ENCODE results near the gene FGD5.

Gene FGD5

DNA sequence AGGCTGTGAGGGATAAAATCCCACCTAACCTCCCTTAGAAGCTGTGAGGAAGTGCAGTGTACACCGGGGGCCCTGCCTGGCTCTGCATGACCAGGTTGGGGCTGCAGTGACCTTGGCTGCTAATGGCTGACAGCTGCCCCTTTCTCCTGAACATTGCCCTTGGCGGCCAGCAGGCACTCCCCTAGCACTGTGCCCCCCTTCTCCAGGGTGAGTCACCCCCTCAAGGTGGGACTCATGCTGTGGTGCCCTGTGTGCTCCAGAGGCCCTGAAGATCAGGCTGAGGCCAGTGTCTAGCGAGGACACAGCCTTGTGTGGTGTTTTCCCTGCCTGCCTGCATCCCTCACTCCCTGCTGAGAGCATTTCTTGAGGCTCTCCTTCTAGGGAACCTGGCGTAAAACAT, 21.0 kb upstream of the FGD5 start:
- TF ChIP-seq, protein P1, sequence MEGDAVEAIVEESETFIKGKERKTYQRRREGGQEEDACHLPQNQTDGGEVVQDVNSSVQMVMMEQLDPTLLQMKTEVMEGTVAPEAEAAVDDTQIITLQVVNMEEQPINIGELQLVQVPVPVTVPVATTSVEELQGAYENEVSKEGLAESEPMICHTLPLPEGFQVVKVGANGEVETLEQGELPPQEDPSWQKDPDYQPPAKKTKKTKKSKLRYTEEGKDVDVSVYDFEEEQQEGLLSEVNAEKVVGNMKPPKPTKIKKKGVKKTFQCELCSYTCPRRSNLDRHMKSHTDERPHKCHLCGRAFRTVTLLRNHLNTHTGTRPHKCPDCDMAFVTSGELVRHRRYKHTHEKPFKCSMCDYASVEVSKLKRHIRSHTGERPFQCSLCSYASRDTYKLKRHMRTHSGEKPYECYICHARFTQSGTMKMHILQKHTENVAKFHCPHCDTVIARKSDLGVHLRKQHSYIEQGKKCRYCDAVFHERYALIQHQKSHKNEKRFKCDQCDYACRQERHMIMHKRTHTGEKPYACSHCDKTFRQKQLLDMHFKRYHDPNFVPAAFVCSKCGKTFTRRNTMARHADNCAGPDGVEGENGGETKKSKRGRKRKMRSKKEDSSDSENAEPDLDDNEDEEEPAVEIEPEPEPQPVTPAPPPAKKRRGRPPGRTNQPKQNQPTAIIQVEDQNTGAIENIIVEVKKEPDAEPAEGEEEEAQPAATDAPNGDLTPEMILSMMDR (IDR thresholded peaks at IDR 0.05; ENCODE audit: extremely low read depth, insufficient read depth, missing control alignments): no peak
- DNase-seq (ENCODE audit: low spot score): no peak
- in situ Hi-C loops (cut with MboI; ENCODE audit: low pct_unique_long_range_greater_than_20kb, low sequenced_read_pairs, unreplicated experiment): loop anchor here (10.0 kb wide), 1 partner anchor 127 kb away; no protein-coding TSS in a partner anchor

DNA sequence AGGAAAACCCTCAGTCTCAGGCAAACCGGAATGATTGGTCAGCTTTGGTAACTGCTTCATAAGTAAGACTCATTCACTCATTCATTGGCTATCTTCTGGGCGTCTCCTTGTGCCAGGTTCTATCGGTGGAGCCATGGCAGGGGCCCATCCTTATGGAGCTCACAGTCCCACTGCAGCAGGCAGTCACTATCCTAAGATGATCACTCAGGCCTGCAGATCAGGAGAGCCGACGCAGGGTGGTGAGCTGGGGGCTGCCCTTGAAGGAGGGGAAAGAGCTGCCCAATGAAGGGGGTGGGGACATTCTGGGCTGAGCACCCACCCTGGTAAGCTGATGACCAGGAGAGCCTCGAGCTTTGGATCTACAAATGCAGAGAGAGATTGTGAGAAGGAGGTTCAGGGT, 20.5 kb upstream of the FGD5 start:
- DNase-seq (ENCODE audit: low spot score): no peak
- TF ChIP-seq, protein P1 (IDR thresholded peaks at IDR 0.05; ENCODE audit: extremely low read depth, insufficient read depth, missing control alignments): no peak
- in situ Hi-C loops (cut with MboI; ENCODE audit: low pct_unique_long_range_greater_than_20kb, low sequenced_read_pairs, unreplicated experiment): loop anchor here (10.0 kb wide), 1 partner anchor 127 kb away; no protein-coding TSS in a partner anchor

DNA sequence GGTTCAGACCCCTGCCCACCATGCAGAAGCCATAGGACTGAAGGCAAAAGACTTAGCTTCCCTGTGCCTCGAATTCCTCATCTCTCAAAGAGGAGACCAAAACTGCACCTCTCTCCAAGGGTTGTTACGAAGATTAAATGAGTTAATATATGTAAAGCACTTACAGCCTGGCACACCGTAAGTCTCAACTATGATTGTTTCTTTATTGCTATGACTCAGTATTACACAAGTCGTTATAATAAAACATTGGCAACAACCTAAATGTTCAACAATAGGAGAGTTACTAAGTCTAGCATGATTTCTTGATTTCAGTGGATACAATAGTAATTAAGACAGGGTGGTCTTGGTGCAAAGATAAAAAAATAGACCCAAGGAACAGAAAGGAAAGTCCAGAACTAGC, 19.6 kb upstream of the FGD5 start:
- no peak for DNase-seq (ENCODE audit: low spot score)
- in situ Hi-C loops (cut with MboI; ENCODE audit: low pct_unique_long_range_greater_than_20kb, low sequenced_read_pairs, unreplicated experiment): loop anchor here (10.0 kb wide), 1 partner anchor 126 kb away; no protein-coding TSS in a partner anchor

DNA sequence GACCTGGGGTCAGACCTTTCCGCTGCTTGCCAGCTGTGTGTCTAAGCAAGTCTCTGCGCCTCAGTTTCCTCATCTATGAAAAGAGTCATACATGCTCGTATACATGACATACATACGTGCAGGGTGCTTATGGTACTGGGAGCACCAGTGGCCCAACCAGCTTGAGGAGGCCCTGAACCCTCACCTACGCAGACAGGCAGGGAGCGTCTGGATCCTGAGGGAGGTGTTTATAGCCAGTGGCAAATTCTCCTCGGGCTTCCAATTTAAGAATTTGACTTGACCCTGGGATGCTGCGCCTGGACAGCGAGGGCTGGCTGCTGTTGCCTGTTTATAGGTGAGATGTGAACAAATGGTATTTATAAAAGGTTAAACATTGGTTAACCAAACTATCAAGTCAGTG, 17.7 kb upstream of the FGD5 start:
- TF ChIP-seq, protein P1 (IDR thresholded peaks at IDR 0.05; ENCODE audit: extremely low read depth, insufficient read depth, missing control alignments): no peak
- DNase-seq (ENCODE audit: low spot score): no peak
- in situ Hi-C loops (cut with MboI; ENCODE audit: low pct_unique_long_range_greater_than_20kb, low sequenced_read_pairs, unreplicated experiment): no loop called here

More for the DNA sequence above, 19.6 kb upstream of the FGD5 start:
- TF ChIP-seq, protein P1 (IDR thresholded peaks at IDR 0.05; ENCODE audit: extremely low read depth, insufficient read depth, missing control alignments): no peak

DNA sequence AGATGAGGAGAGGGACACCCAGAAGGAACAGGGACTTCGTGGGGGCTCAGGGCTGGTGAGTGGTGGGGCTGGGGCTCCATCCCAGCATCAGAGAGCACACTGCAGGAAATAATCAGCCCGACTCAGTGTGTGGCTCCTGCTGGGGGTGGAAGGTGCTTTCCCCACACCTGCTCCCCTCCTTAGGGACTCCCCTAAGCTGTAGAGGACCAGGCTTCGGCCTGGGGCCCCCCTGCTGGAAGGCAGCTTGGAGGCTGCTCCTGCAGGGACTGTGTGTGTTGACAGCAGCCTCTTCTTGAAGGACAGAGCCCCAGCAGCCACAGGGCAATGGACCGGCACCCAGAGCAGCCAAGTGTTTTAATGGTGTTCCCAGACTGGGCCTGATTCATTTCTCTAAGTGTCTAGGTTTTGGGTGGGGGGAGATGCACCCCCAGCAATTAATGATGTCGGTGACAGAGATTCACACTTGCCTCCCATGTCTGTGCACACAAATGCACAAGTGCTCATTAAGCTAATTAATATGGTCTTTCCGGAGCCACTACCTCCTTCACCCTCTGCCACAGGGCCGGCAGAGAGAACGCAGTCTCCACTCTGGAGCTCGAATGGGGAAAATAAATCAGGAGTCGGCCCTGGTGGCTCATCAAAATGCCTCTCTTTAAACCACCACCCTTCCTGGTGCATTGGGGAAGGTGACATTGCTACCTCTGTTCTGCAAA, 16.9 kb upstream of the FGD5 start:
- in situ Hi-C loops (cut with MboI; ENCODE audit: low pct_unique_long_range_greater_than_20kb, low sequenced_read_pairs, unreplicated experiment): no loop called here
- TF ChIP-seq, protein P1 (IDR thresholded peaks at IDR 0.05; ENCODE audit: extremely low read depth, insufficient read depth, missing control alignments): no peak

DNA sequence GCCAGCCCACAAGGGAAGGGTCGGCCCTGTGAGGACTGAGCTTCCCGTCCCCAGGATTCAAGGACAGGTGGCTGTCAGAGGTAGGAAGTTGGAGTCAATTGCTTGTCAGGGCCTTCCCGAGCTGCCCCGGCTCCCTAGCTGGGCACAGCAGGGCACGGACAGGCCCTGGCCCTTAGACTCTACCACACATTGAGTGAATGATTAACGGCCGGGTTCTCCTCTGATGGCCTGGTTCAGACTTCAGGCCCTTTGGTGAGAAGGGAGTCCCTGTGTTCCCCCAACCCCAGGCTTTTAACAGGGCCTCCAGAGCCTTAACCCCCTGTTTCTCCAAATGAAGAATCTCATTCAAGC, 16.4 kb upstream of the FGD5 start:
- TF ChIP-seq, protein P1 (IDR thresholded peaks at IDR 0.05; ENCODE audit: extremely low read depth, insufficient read depth, missing control alignments): no peak
- DNase-seq (ENCODE audit: low spot score): no peak
- in situ Hi-C loops (cut with MboI; ENCODE audit: low pct_unique_long_range_greater_than_20kb, low sequenced_read_pairs, unreplicated experiment): no loop called here

More for the DNA sequence above, 16.9 kb upstream of the FGD5 start:
- DNase-seq (ENCODE audit: low spot score): peak; percentile 58

Measured in GM13977 (cell line).